RPMI8226 (cell line): ENCODE measurements around the gene PADI4.
"Not testable (repeated sequence)": the region's sequence is repeated elsewhere in the genome, so short reads cannot be mapped to it uniquely, and the experiment has no call there.

Experiments
- DNase-seq: peaks from one replicate; pipeline ENCODE4 v3.0.0-alpha.2; 2015

Gene PADI4

DNA sequence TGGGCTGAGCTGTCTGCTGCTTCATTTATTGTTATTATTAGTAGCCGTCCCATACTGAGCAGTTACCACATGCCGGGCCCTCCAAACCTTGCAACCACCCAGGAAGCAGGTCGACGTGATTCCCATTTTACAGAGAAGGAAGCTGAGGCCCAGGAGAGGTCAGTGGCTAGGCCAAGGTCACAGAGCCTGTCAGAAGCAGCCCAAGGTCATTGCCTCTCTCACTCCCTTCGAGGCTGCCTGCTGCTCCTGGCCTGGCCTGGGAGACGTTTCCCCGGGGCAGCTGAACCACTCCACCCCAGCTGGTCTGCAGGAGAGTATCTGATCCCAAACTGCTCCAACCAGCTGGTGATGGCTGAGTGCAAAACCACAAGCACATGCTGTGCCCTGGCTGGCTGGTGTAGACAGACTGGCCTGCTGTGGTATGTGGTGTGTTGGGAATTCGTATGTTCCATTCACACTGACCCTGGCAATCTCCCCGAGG lies 6.5 kb downstream of the PADI4 start:
- DNase-seq = no peak

- DNase-seq = no peak
Observed at GRCh38 chr1:17315542-17316130, 7.6 kb downstream of the PADI4 start.

GRCh38 chr1:17316704-17317103 lies 8.7 kb downstream of the PADI4 start:
- DNase-seq = no peak

DNA sequence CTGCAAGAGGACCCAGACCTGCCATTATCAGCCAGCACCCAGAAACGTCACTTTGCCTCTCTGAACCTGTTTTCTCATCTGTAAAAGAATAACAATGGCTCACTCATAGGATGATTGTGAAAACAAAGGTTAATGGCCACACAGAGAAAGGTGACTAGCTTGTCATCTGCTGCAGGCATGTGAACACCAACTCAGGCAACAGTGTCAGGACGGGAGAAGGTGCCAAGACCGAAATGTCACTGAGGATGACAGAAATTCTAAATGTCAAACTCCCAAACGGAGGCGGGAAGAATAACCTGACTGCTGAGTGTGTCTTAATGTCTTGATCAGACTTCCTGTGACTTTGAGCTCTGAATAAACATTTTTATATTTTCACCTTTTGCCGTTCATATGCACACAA lies 10.3 kb downstream of the PADI4 start:
- no peak for DNase-seq

DNA sequence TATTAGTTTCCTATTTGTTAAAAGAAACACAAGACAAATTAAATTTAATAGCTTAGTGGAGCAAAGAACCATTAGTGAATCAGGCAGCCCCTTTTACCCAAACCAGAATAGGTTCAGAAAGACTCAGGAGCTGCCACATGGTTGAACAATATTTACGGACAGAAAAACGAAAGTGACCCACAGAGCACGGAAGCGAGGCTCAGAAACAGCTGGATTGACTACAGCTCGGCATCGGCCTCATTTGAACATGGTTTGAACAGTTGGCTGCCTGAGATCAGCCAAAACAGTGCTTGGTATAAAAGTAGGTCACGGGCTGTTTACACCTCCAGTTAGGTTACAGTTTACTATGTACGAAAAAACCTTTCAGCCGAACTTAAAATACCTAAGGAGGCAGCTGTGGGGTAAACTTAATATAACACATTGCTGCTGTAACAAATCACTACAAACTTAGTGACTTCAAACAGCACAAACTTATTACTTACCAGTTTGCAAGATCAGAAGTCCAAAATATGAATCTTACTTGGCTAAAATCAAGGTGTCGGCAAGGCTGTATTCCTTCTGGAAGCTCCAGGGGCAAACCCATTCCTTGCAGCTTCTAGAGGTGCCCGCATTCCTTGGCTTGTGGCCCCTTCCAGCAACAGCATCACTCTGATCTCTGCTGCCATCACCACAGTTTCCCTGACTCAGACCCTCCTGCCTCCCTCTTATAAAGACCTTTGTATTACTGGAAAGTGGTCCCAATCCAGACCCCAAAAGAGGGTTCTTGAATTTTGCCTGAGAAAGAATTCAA lies 11.8 kb downstream of the PADI4 start:
- DNase-seq = peak; percentile 59

DNA sequence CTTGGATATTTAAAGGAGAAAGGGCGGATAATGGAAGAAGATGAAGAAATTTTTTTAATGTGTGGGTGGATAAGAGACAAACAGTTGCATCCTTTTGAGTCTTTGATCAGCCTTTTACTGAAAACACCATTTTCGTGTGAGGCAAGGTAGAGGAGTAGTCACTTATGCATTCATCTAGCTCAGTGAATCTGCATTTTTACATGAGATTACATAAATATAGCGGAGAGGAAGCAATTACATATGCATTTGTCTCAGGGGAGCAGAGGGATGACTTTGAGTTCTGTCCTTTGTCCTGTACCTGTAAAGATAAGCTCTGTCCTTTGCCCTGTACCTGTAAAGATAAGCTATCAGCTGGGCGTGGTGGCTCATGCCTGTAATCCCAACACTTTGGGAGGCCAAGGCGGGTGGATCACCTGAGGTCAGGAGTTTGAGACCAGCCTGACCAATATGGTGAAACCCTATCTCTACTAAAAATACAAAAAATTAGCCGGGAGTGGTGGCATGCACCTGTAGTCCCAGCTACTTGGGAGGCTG lies 13.9 kb downstream of the PADI4 start:
- not testable (repeated sequence) for DNase-seq

GRCh38 chr1:17328855-17329254 lies 20.9 kb downstream of the PADI4 start:
- no peak for DNase-seq

- DNase-seq = no peak
Observed at GRCh38 chr1:17329610-17330009, 21.6 kb downstream of the PADI4 start.

DNA sequence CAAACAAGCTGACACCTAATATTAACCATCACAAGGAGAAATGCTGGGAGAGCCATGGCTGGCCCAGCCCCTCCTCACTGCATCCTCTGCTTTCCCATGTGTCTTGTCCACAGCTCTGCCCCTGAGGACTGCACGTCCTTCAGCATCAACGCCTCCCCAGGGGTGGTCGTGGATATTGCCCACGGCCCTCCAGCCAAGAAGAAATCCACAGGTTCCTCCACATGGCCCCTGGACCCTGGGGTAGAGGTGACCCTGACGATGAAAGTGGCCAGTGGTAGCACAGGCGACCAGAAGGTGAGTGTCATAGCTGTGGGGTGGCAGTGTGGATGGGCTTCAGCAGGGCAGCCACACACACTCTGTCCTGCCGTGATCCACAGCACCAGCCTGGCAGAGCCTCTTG lies 22.9 kb downstream of the PADI4 start:
- DNase-seq = no peak

GRCh38 chr1:17333081-17333480 lies 25.1 kb downstream of the PADI4 start:
- no peak for DNase-seq

DNA sequence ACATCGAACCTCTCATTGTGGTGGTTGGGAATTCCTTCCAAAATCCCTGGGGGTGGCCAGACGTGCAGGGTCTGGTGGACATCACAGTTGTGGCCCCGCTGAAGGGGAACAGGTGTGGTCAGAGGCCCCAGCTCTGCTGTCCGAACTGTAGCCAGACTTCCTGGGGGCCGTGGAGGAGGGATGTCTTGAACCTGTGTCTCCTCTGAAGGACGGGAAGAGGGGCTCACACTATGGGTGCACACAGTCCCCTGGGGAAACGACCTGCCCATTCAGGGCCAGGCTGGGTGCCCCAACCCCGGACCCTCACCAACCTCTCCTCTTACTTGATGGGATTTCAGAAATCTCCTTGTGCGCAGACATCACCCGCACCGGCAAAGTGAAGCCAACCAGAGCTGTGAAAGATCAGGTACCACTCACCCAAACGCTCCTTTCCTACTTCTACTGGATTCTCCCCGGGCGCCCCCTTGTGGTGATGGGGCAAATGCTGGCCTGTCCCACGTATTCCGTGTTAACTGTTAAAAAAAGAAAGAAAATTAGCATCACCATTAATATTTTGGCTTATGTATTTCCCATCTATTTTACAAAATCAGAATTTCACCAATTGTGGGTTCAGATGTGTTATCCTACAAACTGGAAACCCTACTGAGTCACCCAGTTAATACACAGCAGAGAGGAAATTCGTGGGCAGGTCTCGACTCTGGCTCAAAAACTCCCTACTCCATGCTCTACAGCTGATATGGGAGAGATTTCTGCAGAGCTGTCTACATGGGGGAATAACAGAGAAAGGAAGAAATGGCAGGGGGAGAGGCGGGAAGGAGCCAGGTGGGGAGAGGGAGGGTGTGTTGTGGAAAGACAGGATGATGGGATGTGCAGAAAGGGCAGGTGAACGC lies 28.1 kb downstream of the PADI4 start:
- peak; percentile 86 for DNase-seq

DNA sequence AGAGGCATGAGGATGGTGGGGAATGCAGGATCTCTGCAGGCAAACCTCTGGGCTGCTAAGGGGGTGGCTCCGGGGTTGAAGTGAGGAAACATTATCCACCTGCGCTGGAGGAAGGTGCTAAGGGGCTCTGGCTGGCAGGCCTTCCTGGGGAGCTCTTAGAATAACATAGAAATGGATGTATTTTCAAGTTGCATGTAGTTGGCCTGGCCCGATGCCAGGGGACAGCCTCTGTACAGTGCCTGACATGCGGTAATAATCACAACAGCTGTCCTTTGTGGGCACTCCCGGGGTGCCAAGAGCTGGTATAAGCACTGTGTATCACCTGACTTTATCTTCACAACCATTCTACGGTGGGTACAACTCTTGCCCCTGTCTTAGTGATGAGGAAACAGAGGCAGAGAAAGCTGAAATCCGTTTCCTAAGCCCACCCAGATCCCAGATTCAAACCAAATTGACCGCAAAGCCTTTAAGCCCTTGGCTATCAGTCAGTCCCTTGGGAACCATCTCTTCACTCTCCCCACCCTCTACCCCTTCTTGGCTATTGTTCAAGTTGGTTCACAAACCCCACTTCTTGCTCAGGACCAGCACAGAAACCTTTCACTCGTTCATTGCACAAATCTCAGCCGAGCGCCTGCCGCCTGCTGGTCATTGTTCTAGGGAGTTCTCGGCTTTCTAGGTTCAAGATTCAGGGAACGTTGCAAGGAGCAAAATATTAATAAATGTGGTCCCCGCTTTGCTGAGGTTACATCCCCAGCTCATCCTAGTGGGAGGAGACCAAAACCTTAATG lies 30.9 kb downstream of the PADI4 start:
- peak; percentile 50 for DNase-seq

DNA sequence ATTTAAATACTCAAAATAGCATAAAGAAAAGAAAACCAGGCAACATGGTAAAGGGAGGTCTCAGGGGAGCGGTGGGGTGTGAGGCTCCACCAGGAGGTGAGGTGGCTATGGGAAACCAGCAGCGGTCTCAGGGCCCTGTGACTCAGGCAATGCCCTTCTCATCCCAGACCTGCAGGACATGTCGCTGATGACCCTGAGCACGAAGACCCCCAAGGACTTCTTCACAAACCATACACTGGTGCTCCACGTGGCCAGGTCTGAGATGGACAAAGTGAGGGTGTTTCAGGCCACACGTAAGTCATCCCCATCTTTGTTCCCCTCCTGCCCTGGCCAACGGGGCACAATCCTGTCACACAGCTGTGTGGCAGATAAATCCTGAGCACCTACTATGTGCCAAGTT lies 31.5 kb downstream of the PADI4 start:
- no peak for DNase-seq

DNA sequence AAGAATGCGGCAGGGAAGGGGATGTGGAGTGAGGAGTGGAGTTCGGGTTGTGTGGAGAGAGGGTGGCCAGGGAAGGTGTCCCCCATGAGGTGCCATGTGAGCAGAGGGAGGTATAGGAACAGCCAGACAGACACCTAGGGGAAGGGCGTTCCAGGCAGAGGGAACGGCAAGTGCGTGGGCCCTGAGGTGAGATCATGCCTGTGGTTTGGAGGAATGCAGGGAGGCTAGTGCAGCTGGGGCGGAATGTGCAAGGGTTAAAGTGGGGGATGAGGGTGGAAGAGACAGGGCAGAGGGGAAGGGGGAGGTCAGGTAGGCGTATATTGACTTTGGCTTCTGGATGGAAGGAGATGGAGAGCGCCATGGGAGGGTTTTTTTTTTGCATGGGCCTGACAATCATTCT lies 32.4 kb downstream of the PADI4 start:
- no peak for DNase-seq

DNA sequence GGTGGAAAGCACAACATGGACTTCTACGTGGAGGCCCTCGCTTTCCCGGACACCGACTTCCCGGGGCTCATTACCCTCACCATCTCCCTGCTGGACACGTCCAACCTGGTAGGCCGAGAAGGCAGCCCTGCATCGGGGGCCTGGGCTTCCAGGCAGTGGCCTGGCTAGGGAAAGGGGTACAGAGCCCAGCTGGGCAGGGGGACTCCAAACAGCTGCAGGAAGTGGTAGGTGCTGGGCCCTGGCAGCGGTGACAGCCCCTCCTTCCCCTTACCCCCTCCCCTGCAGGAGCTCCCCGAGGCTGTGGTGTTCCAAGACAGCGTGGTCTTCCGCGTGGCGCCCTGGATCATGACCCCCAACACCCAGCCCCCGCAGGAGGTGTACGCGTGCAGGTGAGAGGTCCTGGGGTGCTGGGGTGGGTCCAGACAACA lies 34.0 kb downstream of the PADI4 start:
- no peak for DNase-seq

DNA sequence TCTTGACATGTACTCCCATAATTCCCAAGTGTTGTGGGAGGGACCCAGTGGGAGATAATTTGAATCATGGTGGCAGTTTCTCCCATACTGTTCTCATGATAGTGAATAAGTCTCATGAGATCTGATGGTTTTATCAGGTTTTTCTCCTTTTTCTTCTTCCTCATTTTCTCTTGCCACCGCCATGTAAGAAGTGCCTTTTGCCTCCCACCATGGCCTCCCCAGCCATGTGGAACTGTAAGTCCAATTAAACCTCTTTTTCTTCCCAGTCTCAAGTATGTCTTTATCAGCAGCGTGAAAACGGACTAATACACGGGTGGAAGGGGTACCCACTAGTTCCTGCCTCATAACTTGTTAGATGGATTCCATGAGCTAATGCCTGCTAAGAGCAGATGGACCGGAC lies 37.5 kb downstream of the PADI4 start:
- not testable (repeated sequence) for DNase-seq

DNA sequence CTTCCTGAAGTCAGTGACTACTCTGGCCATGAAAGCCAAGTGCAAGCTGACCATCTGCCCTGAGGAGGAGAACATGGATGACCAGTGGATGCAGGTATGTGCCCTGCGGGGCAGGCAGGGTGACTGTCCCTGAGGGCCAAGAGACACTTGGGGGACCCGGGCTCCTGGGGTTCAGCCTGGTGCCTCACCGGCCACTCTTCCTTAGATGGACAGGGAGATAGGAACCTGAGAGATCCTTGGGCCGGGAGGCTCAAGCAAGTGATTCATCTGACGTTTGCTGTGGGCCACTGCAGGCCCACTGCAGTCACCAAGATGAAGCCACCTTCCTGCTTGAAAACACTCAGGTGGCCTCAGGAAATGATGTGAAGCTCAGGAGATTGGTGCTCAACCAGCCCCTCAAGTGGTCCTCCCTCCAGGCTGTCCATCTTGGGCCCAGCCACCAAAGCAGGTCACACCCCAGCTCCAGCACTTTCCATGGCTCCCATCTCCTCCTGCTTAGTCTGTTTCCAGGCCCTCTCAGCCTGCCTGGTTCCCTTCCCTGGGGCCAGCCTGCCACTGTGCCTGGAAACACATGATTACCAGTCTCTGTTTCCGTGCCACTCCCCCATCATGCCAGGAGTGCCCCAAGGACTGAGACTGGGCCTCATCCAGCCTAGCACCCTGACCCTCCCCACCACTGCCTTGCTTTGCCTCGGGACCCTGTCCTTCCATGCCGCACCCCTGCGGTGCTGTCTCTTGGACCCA lies 38.2 kb downstream of the PADI4 start:
- DNase-seq = no peak

DNA sequence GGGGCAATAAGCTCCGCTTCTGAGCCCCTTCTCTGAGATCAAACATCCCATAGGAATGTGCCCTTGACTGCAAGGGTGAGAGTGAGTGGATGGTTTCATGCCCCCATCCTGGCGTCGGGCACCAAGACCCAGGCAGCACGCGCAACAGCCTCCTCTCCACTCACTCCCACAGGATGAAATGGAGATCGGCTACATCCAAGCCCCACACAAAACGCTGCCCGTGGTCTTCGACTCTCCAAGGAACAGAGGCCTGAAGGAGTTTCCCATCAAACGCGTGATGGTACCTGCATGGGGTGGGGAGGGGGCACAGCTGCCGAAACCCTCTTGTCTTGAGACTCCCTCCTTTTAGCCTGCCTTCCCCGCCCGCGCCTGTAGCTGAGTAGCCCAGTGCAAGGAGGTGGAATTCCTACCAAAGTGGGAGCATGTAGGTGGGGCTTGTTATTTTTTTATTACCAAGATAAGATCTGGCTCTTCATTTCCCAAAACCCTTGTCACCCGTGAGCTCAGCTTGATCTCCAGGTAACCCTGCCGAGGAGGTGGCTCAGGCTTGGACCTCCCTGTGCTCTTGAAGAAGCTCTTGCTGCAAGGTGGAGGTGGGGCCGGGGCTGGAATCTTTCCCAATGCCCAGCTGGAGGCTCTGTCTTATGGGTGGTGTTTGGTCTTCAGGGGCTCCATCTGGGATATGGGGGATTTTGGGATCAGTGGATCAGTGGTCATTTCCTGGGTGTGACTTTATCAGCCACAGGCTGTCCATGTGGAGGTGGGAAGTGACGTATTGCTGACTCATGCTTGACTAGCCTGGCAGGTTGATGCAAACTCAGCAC lies 40.0 kb downstream of the PADI4 start:
- no peak for DNase-seq

DNA sequence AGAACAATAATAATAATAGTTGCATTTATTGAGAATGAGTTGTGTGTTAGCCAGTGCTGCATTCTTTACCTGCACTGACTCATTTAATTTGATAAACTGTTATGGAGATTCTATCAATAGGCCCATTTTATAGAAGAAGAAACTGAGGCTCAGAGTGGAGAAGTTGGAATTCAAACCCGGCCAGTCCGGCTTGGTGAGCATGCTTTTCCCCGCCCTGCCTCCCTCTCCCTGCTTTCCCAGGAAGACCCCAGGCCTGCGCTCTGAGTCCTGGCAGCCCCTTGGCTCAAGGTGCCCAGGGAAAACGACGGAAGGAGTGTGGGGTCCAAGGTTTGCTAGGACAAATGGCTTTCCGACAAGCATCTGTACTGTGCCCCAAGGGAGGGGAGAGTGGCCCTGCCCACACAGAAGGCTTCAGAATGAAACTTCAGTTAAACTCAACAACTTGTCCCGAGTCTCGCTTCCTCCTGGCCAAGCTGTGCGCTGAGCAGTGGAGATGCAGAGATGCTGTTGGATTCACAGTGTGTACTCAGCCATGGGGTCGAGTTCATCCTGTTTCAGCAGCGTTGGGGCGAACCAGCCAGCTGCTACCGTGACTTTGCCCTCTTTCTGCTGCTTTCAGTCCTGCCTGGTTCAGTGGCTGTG lies 40.7 kb downstream of the PADI4 start:
- peak; percentile 24 for DNase-seq

DNA sequence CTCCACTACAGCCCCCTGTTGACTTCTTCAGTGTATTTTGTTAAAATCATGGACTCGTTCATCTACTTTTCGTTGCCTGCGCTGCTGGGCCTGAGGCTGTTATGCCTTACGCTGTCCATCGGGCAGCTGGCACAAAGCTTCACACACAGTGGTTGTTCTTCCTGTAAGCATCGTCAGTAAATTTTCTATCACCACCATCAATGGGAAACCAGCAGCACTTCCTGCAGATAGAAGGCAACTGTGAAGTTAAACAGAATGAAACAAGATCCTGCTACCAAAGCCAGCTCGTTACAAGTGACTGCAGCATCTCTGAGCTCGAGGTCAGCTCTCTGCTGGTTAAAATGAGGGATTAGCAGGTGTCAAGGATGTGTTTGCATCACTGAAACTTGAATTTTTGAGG lies 42.1 kb downstream of the PADI4 start:
- no peak for DNase-seq
